IPS-15b (cell line): ENCODE results near the gene CTIF.

Experiments
- H3K27me3 ChIP-seq: one replicate; pipeline ENCODE4 v1.6.1; 2013; ENCODE audit warnings: low read length; ENCODE audit not compliant: control insufficient read depth, insufficient read depth
- H3K36me3 ChIP-seq: one replicate; pipeline ENCODE4 v1.6.1; 2013; ENCODE audit warnings: low read length; ENCODE audit not compliant: control insufficient read depth, insufficient read depth
- H3K4me1 ChIP-seq: one replicate; pipeline ENCODE4 v1.6.1; 2013; ENCODE audit warnings: mild to moderate bottlenecking, low read length; ENCODE audit not compliant: control insufficient read depth, insufficient read depth
- H3K4me3 ChIP-seq: one replicate; pipeline ENCODE4 v1.5.1; 2013; ENCODE audit warnings: low read depth, low read length
- H3K9ac ChIP-seq: one replicate; pipeline ENCODE4 v1.6.1; 2013; ENCODE audit warnings: low read depth, mild to moderate bottlenecking, low read length
- H3K9me3 ChIP-seq: one replicate; pipeline ENCODE4 v1.6.1; 2013; ENCODE audit warnings: mild to moderate bottlenecking, low read length; ENCODE audit not compliant: control insufficient read depth, insufficient read depth

The CTIF gene

GRCh38 chr18:48766487-48766886 is 227.7 kb downstream of the CTIF start:
- Histone ChIP-seq H3K9ac (no peak overlapping the region), H3K9me3 (no peaks in the 10 kb centered on the region), H3K4me3 (no peak overlapping the region), H3K36me3 (peaks cover 8% of the 10 kb centered on the region), H3K4me1 (no peaks in the 10 kb centered on the region), H3K27me3 (no peaks in the 10 kb centered on the region)

- Histone ChIP-seq H3K4me3 (no peak overlapping the region), H3K27me3 (no peaks in the 10 kb centered on the region), H3K4me1 (no peaks in the 10 kb centered on the region), H3K9ac (no peak overlapping the region), H3K9me3 (no peaks in the 10 kb centered on the region), H3K36me3 (peaks cover 7% of the 10 kb centered on the region)
Observed at GRCh38 chr18:48767090-48767690, 228.4 kb downstream of the CTIF start.

GRCh38 chr18:48769006-48769636 is 230.3 kb downstream of the CTIF start:
- H3K36me3 ChIP-seq = peaks cover 5% of the 10 kb centered on the region
- H3K9ac ChIP-seq = no peak overlapping the region
- no peak overlapping the region for H3K4me3 ChIP-seq
- no peaks in the 10 kb centered on the region for H3K4me1 ChIP-seq
- H3K9me3 ChIP-seq = no peaks in the 10 kb centered on the region
- no peaks in the 10 kb centered on the region for H3K27me3 ChIP-seq

- Histone ChIP-seq H3K9me3 (no peaks in the 10 kb centered on the region), H3K9ac (no peak overlapping the region), H3K27me3 (no peaks in the 10 kb centered on the region), H3K4me3 (no peak overlapping the region), H3K36me3 (no peaks in the 10 kb centered on the region), H3K4me1 (no peaks in the 10 kb centered on the region)
Observed at GRCh38 chr18:48770243-48770642, 231.4 kb downstream of the CTIF start.

- H3K27me3 ChIP-seq = no peaks in the 10 kb centered on the region
- no peaks in the 10 kb centered on the region for H3K36me3 ChIP-seq
- no peak overlapping the region for H3K9ac ChIP-seq
- no peaks in the 10 kb centered on the region for H3K9me3 ChIP-seq
- peaks cover 3% of the 10 kb centered on the region for H3K4me1 ChIP-seq
- H3K4me3 ChIP-seq = no peak overlapping the region
Observed at GRCh38 chr18:48771641-48772375, 233.0 kb downstream of the CTIF start.

- Histone ChIP-seq H3K9ac (no peak overlapping the region), H3K4me1 (peaks cover 3% of the 10 kb centered on the region), H3K27me3 (no peaks in the 10 kb centered on the region), H3K36me3 (no peaks in the 10 kb centered on the region), H3K9me3 (no peaks in the 10 kb centered on the region), H3K4me3 (no peak overlapping the region)
Observed at GRCh38 chr18:48772457-48772856, 233.6 kb downstream of the CTIF start.

GRCh38 chr18:48773821-48774220 is 235.0 kb downstream of the CTIF start:
- H3K4me1 ChIP-seq = peaks cover 3% of the 10 kb centered on the region
- H3K9me3 ChIP-seq = no peaks in the 10 kb centered on the region
- no peaks in the 10 kb centered on the region for H3K27me3 ChIP-seq
- no peaks in the 10 kb centered on the region for H3K36me3 ChIP-seq
- no peak overlapping the region for H3K9ac ChIP-seq
- no peak overlapping the region for H3K4me3 ChIP-seq

GRCh38 chr18:48774941-48775340 is 236.1 kb downstream of the CTIF start:
- Histone ChIP-seq H3K9ac (no peak overlapping the region), H3K4me3 (no peak overlapping the region), H3K4me1 (peaks cover 3% of the 10 kb centered on the region), H3K36me3 (no peaks in the 10 kb centered on the region), H3K27me3 (no peaks in the 10 kb centered on the region), H3K9me3 (no peaks in the 10 kb centered on the region)

- H3K4me1 ChIP-seq = peaks cover 3% of the 10 kb centered on the region
- H3K9ac ChIP-seq = no peak overlapping the region
- no peaks in the 10 kb centered on the region for H3K27me3 ChIP-seq
- no peaks in the 10 kb centered on the region for H3K9me3 ChIP-seq
- no peaks in the 10 kb centered on the region for H3K36me3 ChIP-seq
- no peak overlapping the region for H3K4me3 ChIP-seq
Observed at GRCh38 chr18:48775372-48776155, 236.7 kb downstream of the CTIF start.

- peaks cover 3% of the 10 kb centered on the region for H3K4me1 ChIP-seq
- no peaks in the 10 kb centered on the region for H3K27me3 ChIP-seq
- H3K4me3 ChIP-seq = no peak overlapping the region
- no peaks in the 10 kb centered on the region for H3K36me3 ChIP-seq
- no peak overlapping the region for H3K9ac ChIP-seq
- H3K9me3 ChIP-seq = no peaks in the 10 kb centered on the region
Observed at GRCh38 chr18:48776156-48776555, 237.3 kb downstream of the CTIF start.

GRCh38 chr18:48776641-48777025 is 237.8 kb downstream of the CTIF start:
- peaks cover 3% of the 10 kb centered on the region for H3K4me1 ChIP-seq
- H3K36me3 ChIP-seq = no peaks in the 10 kb centered on the region
- no peaks in the 10 kb centered on the region for H3K27me3 ChIP-seq

More at GRCh38 chr18:48776641-48777025, 237.8 kb downstream of the CTIF start:
- Histone ChIP-seq H3K9me3 (no peaks in the 10 kb centered on the region), H3K9ac (no peak overlapping the region), H3K4me3 (no peak overlapping the region)
